ENCODE measurements around the gene SASH3.
A peak's percentile ranks its signal among the peaks of the same experiment; 100 is the strongest.

GRCh38 chrX:129759576-129760061 is 20.1 kb upstream of the SASH3 start:
- TF ChIP-seq POLR2A (IDR thresholded peaks at IDR 0.05; ENCODE audit: low read depth) (no peak), CTCF (IDR thresholded peaks at IDR 0.05) (no peak), POLR2AphosphoS5 (IDR thresholded peaks at IDR 0.05) (peak in 1 of 2 donors; percentile 4)

All from esophagus muscularis mucosa (tissue), 3 donors.